ENCODE data around the gene PER1. TPM values are rescaled to one million over a fixed set of nuclear protein-coding genes. Genes with fewer than 3 reads are reported as not detected.

The PER1 gene
- total and polyA plus RNA-seq, 2 of the 13 experiments (the other 11 are each of a cell fraction or from before 2014, with no cell fraction given) = 2.6 to 3.6 TPM

GRCh38 chr17:8176197-8176940 lies 24.2 kb upstream of the PER1 start, which contains the start of gene TMEM107 (continued):
- TF ChIP-seq IRF9 (CRISPR knock-in tag; IDR thresholded peaks at IDR 0.05; ENCODE audit: borderline replicate concordance) (peak; percentile 48; the same call in 1 of the 2 replicates), ZNF749 (CRISPR knock-in tag; IDR thresholded peaks at IDR 0.05; ENCODE audit: borderline replicate concordance) (0 out of 2 replicates have a peak, but pooled peaks have one; percentile 29), HNRNPL (IDR thresholded peaks at IDR 0.05; ENCODE audit: low read depth, low read length) (0 out of 2 replicates have a peak, but pooled peaks have one; percentile 66), HIVEP1 (CRISPR knock-in tag; IDR thresholded peaks at IDR 0.05) (peak; percentile 6; the same call in 1 of the 2 replicates), ZNF746 (CRISPR knock-in tag; IDR thresholded peaks at IDR 0.05) (0 out of 2 replicates have a peak, but pooled peaks have one; percentile 22), UBTF (CRISPR knock-in tag; IDR thresholded peaks at IDR 0.05) (peak; percentile 54), POLR2AphosphoS5 (IDR thresholded peaks at IDR 0.05; ENCODE audit: low read depth, low read length) (peak; percentile 59), ZFP90 (CRISPR knock-in tag; IDR thresholded peaks at IDR 0.05; ENCODE audit: borderline replicate concordance) (peak; percentile 38; the same call in 1 of the 2 replicates), LCORL (IDR thresholded peaks at IDR 0.05) (no peak), LCORL (CRISPR knock-in tag; IDR thresholded peaks at IDR 0.05) (no peak; the same call in 1 of the 2 replicates), FOXC1 (CRISPR knock-in tag; IDR thresholded peaks at IDR 0.05; ENCODE audit: borderline replicate concordance) (no peak), ZNF784 (CRISPR knock-in tag; IDR thresholded peaks at IDR 0.05; ENCODE audit: borderline replicate concordance) (peak; percentile 39; the same call in 1 of the 2 replicates), NFIB (CRISPR knock-in tag; IDR thresholded peaks at IDR 0.05; ENCODE audit: borderline replicate concordance) (no peak), RBFOX2 (IDR thresholded peaks at IDR 0.05; ENCODE audit: low read depth, low read length) (peak; percentile 78), ZNF431 (CRISPR knock-in tag; IDR thresholded peaks at IDR 0.05; ENCODE audit: borderline replicate concordance, low read depth) (0 out of 2 replicates have a peak, but pooled peaks have one; percentile 32), HMGXB4 (CRISPR knock-in tag; IDR thresholded peaks at IDR 0.05; ENCODE audit: borderline replicate concordance in 1 of 2, low read depth in 1 of 2) (peak in 1 of 2 experiments; percentile 39; a peak in 2 of 4 replicates), ZNF44 (CRISPR knock-in tag; IDR thresholded peaks at IDR 0.05) (0 out of 2 replicates have a peak, but pooled peaks have one; percentile 27), ZBTB33 (CRISPR knock-in tag; IDR thresholded peaks at IDR 0.05) (no peak)

All from HepG2 (cell line).